Right lung (tissue), 10 donors: ENCODE results near the gene TFAP2D. TPM values are rescaled to one million over a fixed set of nuclear protein-coding genes. Genes with fewer than 3 reads are reported as not detected.

ENCODE experiments used
- DNase-seq, 2 donors: peaks; one replicate each; pipeline ENCODE4 v3.0.0-alpha.2; 2013
- long read RNA-seq, 8 donors: transcript quantifications; one replicate each; lab custom pipeline, GENCODE V29; 2026
- polyA plus RNA-seq, 5 donors: library from polyadenylated mRNA; unstranded; fragments of 120-200 nt; gene quantifications; one replicate each; pipeline versions ENCODE4 v1.2.1 to v1.2.3, GENCODE V29; 2013; ENCODE audit warnings: inconsistent platforms in 1 of 5, low replicate concordance in 1 of 5; ENCODE audit not compliant: insufficient read length in 5 of 5, insufficient read depth in 1 of 5

Gene TFAP2D
- not detected for polyA plus RNA-seq
- long read RNA-seq, donor 1: 0 reads
- long read RNA-seq, donor 2: 0 reads
- long read RNA-seq, donor 3: 0 reads
- long read RNA-seq, donor 4: 0 reads
- long read RNA-seq, donor 5: 0 reads
- long read RNA-seq, donor 6: 0 reads
- long read RNA-seq, donor 7: 0 reads
- long read RNA-seq, donor 8: 0 reads

GRCh38 chr6:50713226-50713625, at the start of gene TFAP2D:
Gene TFAP2D, plus strand, starts transcription at chr6:50713526. Its CDS starts 530 bp downstream, at chr6:50714056.
- DNase-seq: no peak

- DNase-seq: no peak
Observed at GRCh38 chr6:50663806-50664205, 49.5 kb upstream of the TFAP2D start.

- DNase-seq: no peak
Observed at GRCh38 chr6:50666089-50666488, 47.2 kb upstream of the TFAP2D start.

DNA sequence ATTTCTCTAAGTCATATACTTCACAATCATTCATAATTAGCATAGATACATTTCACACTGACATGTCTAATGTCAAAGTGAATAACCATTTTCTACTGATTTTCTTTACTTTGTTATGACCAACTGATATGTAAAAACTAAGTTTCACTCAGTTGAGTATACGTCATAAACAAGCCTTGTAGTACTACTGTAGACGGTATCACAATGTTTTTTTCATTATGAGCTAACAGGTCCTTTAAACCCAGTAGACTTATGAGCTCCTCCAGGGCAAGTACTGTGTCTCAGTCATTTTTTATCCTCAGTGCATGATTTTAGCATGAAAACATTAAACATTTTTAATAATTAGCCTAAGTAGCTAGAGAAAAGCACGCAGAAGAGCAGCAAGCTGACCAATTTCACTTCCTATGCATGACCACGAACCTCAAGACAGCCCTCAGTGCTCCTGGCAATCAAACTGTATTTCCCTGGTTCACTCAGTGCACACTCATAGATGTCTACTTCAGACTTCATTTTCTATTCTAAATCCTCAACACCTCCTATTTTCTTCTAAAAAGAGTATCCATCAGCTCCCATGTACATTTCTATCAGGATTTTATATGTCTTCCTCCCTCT, 32.0 kb upstream of the TFAP2D start:
- no peak for DNase-seq

GRCh38 chr6:50689210-50689609, 24.1 kb upstream of the TFAP2D start:
- DNase-seq: no peak

DNA sequence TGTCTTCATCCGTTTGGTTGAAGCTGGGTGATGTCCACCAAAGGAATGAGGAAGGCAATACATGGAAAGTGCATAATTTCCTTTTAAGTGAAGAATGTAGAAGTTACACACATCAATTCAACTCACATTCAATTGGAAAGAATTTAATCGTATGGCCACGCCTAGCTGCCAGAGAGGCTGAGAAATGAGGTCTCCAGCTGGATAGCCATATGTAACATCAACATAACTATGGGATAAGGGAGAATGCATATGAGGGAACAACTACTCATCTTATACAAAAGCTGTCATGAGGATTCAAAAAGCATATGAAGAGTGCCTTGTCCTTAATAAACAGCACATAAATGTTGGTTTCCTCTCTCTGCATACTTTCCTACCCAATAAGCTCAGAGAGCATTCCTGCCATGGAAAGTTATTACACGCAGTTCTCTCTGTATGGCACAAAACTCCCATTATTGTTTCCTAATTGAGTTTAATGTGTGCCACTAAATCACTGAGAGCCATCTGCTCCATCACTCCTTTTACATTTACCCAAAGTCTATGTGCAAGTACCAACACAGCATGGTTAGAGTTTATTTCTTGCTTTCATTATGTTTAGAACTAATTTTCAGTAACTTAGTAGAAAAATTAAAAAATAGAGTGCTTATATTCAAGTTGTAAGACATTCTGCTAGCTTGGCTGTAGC, 21.4 kb upstream of the TFAP2D start:
- no peak for DNase-seq

GRCh38 chr6:50698546-50698945, 14.8 kb upstream of the TFAP2D start:
- no peak for DNase-seq

GRCh38 chr6:50699051-50699775, 14.1 kb upstream of the TFAP2D start:
- DNase-seq: no peak

- DNase-seq: no peak
Observed at GRCh38 chr6:50706575-50706974, 6.8 kb upstream of the TFAP2D start.

- no peak for DNase-seq
Observed at GRCh38 chr6:50707191-50707590, 6.1 kb upstream of the TFAP2D start.

- peak; percentile 16 to 18 for DNase-seq
Observed at GRCh38 chr6:50707652-50708300, 5.5 kb upstream of the TFAP2D start.

DNA sequence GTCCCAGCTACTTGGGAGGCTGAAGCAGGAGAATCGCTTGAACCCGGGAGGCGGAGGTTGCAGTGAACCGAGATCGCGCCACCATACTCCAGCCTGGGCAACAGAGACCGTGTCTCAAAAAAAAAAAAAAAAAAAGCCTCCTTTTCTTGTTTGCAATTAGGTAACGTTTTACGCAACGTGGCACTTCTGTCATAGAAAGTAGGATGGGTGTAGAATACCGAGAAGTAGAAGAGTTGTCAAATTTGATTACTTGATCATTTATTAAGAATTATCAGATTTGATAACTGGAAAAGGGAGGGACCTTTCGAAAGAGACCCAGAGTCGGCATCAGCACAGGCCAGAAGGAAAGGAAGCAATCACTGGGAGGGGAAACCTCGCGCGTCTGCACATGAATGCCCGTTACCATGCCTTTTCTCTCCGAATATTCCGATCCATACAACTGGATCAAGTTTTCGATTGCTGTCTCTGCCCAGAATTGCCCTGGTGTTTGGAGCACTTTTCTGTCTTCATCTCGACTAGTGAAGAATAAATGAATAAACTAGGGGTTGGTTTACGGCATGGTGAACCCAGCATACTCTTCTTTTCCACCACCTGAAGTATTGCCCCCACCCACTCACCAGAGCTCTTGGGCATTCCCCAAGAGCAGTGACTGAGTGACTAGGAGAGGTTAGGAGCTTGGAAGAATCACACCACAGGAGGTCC, 4.5 kb upstream of the TFAP2D start:
- no peak for DNase-seq

DNA sequence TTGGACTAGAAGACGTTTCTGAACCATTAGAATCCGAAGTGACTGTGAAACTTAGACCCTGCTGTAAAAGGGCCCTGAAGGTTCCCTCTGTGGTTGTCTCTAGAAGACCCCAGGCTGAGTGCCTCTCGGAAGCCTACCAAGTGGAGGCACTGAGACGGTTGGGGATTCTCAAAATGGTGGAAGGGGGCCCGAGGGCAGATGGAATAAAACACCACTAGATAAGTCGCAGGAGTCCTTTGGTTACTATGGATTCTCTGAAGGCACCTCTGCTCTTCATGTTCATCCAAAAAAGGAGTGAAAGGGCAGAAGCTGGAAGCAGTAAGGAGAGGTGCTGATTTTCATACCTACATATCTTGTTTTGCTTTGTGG, 4.0 kb upstream of the TFAP2D start:
- DNase-seq: no peak

GRCh38 chr6:50711686-50712085, 1.6 kb upstream of the TFAP2D start:
- DNase-seq: no peak

GRCh38 chr6:50712291-50712690, 1.0 kb upstream of the TFAP2D start:
- DNase-seq: no peak

DNA sequence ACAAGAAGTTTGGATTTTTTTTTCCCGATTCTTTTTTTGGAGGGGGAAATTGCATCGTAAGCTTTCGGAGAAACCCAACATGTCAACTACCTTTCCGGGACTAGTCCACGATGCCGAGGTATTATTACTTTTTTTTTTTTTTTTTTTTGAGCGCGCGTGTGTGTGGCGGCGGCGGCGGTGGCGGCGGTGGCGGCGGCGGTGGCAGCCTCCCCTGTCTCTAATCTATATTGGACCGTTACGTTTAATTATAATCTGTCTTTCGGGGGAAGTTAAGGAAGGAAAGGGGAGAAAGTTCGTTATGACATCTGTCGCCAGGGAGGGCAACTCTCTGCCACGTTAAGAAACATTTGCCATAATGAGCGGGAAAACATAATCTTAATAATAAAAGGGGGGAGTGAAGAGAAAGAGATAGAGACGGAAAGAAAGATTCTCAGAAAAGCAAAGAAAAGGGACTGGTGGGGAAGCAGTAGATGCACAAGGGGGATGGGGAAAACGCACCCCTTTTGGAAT, 706 bp downstream of the TFAP2D start:
- DNase-seq: no peak

DNA sequence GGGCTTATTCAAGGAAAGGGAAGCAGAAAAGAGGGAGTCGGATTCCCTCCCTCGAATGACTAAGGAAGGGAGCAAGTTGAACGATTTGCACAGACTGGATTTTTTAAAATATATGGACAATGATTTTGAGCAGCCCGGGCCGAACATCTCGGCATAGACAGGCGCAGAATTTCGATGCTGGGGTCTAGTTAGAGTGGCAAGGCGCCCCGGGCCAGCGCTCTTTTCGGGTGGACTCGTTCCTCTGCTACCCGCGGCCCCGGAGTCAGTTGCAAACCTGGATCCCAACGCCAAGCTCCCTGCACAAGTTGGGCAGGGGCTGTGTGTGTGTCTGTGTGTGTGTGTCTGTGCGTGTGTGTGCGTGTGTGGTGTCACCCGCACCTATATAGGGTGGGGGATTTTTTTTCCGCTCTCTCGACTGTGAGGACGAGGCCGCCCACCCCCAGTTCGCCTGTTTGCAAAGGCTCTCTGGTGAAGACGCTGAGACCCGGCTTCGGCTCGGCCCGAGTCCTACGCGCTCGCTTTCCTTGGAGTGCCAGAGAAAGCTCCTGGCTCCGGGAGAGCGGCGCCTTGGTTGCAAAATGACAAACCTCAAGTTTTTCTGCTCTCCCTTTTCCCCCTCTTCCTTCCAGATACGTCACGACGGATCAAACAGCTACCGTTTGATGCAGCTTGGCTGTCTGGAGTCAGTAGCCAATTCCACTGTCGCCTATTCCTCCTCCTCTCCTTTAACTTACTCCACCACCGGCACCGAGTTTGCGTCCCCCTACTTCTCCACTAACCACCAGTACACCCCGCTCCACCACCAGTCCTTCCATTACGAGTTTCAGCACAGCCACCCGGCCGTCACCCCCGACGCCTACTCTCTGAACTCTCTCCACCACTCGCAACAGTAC, 1.4 kb downstream of the TFAP2D start:
- no peak for DNase-seq

- DNase-seq: no peak
Observed at GRCh38 chr6:50716899-50717509, 3.7 kb downstream of the TFAP2D start.

GRCh38 chr6:50717734-50718457, 4.6 kb downstream of the TFAP2D start:
- no peak for DNase-seq
